Endothelial cell of umbilical vein (primary cell): ENCODE results near the gene PRDM10.

Source experiments
- CTCF ChIP-seq, 2 donors: IDR thresholded peaks; 1 replicate in 1 of 2; 2 replicates in 1 of 2; pipeline ENCODE4 v1.5.1; 2011; ENCODE audit warnings: low read length in 2 of 2, mild to moderate bottlenecking in 2 of 2, moderate library complexity in 2 of 2, control low read depth in 1 of 2, inconsistent platforms in 1 of 2, low read depth in 1 of 2; ENCODE audit not compliant: insufficient read depth in 1 of 2; ENCODE audit errors: extremely low read depth in 1 of 2
- EZH2 ChIP-seq: IDR thresholded peaks from 2 replicates; pipeline ENCODE4 v1.6.1; 2012; ENCODE audit warnings: borderline replicate concordance, low read depth, mild to moderate bottlenecking, moderate library complexity, low read length, inconsistent platforms; ENCODE audit not compliant: severe bottlenecking
- FOS ChIP-seq: IDR thresholded peaks from 2 replicates; pipeline ENCODE4 v1.6.1; 2011; ENCODE audit warnings: mild to moderate bottlenecking, low read length, moderate library complexity, borderline replicate concordance; ENCODE audit not compliant: insufficient read depth
- MAX ChIP-seq: IDR thresholded peaks from 2 replicates; pipeline ENCODE4 v1.6.1; 2011; ENCODE audit not compliant: insufficient read depth, insufficient read length
- MYC ChIP-seq: IDR thresholded peaks from one replicate; pipeline ENCODE4 v1.6.1; 2011; ENCODE audit warnings: mild to moderate bottlenecking, low read depth, low read length
- POLR2A ChIP-seq: IDR thresholded peaks from 2 replicates; pipeline ENCODE4 v1.6.1; 2012; ENCODE audit warnings: low read depth, mild to moderate bottlenecking, control low read depth, low read length
- POLR2AphosphoS5 ChIP-seq: IDR thresholded peaks from 2 replicates; pipeline ENCODE4 v1.6.1; 2012; ENCODE audit warnings: low read depth, mild to moderate bottlenecking, control low read depth, low read length, moderate library complexity; ENCODE audit not compliant: insufficient read depth

GRCh38 chr11:129885381-129885780 lies 117.3 kb downstream of the PRDM10 start:
- TF ChIP-seq CTCF (IDR thresholded peaks at IDR 0.05; ENCODE audit: extremely low read depth in 1 of 2, insufficient read depth in 1 of 2, low read depth in 1 of 2, low read length in 2 of 2) (no peak), POLR2A (no peak), EZH2 (no peak), FOS (no peak), POLR2AphosphoS5 (no peak), MYC (no peak), MAX (no peak)
